SK-N-SH (cell line): Measurements from ENCODE around the gene MORN5. TPM values are rescaled to one million over a fixed set of nuclear protein-coding genes. Genes with fewer than 3 reads are reported as not detected.

Experiments
- CTCF ChIA-PET: fragments of 300-600, 350-600 bp; formaldehyde crosslinking; extraction: SDS; loops from one replicate; lab custom pipeline; 2021; lab: Yijun Ruan, JAX
- POLR2A ChIA-PET: fragments of 350-600 bp; sonication (Branson Sonifier 250); formaldehyde crosslinking; extraction: SDS; loops from one replicate; lab custom pipeline; 2020; ENCODE audit warnings: antibody characterized with exemption, inconsistent platforms; lab: Yijun Ruan, JAX
- DNase-seq: peaks from one replicate; pipeline ENCODE4 v3.0.0; 2012
- H2AFZ ChIP-seq: fragments of 200-600 bp; sonication (generic); 2 replicates; pipeline ENCODE4 v1.8.1; 2016; ENCODE audit warnings: antibody characterized with exemption, mild to moderate bottlenecking, low read depth
- H3F3A ChIP-seq: fragments of 200-600 bp; sonication (generic); replicated peaks from 2 replicates; pipeline ENCODE3; 2016; ENCODE audit warnings: antibody characterized with exemption, mild to moderate bottlenecking; ENCODE audit not compliant: insufficient read depth
- H3K27ac ChIP-seq, 2 experiments: fragments of 200-500 bp in 1 of 2; fragments of 200-600 bp in 1 of 2; sonication (Bioruptor generic) in 1 of 2; sonication (generic), shearing (Covaris generic) in 1 of 2; 2 replicates each; pipeline versions ENCODE4 v1.5.1 to v1.6.1; 2014 to 2016; ENCODE audit warnings: low read depth in 2 of 2, inconsistent platforms in 1 of 2, low read length in 1 of 2, mild to moderate bottlenecking in 1 of 2, mixed read lengths in 1 of 2
- H3K27me3 ChIP-seq: fragments of 200-600 bp; sonication (generic), shearing (Covaris generic); 2 replicates; pipeline ENCODE4 v1.6.1; 2016; ENCODE audit warnings: mixed run types; ENCODE audit not compliant: insufficient read depth
- H3K36me3 ChIP-seq, 2 experiments: fragments of 200-500 bp in 1 of 2; fragments of 200-600 bp in 1 of 2; sonication (Bioruptor generic) in 1 of 2; sonication (generic) in 1 of 2; replicated peaks in 1 of 2; 2 replicates each; pipeline versions ENCODE3 to v1.5.1; 2014 to 2016; ENCODE audit warnings: low read length in 1 of 2, mild to moderate bottlenecking in 1 of 2; ENCODE audit not compliant: insufficient read depth in 2 of 2, control insufficient read depth in 1 of 2
- H3K4me1 ChIP-seq, 2 experiments: fragments of 200-500 bp in 1 of 2; fragments of 200-600 bp in 1 of 2; sonication (Bioruptor generic) in 1 of 2; sonication (generic), shearing (Covaris generic) in 1 of 2; 2 replicates each; pipeline versions ENCODE4 v1.5.1 to v1.6.1; 2014 to 2016; ENCODE audit warnings: low read depth in 1 of 2, low read length in 1 of 2, mixed run types in 1 of 2; ENCODE audit not compliant: insufficient read depth in 2 of 2, control insufficient read depth in 1 of 2
- H3K4me2 ChIP-seq: fragments of 200-600 bp; sonication (generic), shearing (Covaris generic); 2 replicates; pipeline ENCODE4 v1.6.1; 2017; ENCODE audit warnings: mixed run types
- H3K4me3 ChIP-seq, 2 experiments: fragments of 200-500 bp in 1 of 2; fragments of 200-600 bp in 1 of 2; sonication (Bioruptor generic) in 1 of 2; sonication (generic), shearing (Covaris generic) in 1 of 2; 2 replicates each; pipeline versions ENCODE4 v1.5.1 to v1.8.1; 2014 to 2016; ENCODE audit warnings: low read depth in 2 of 2, inconsistent platforms in 1 of 2, low read length in 1 of 2, mild to moderate bottlenecking in 1 of 2, mixed read lengths in 1 of 2, moderate library complexity in 1 of 2
- H3K79me2 ChIP-seq: fragments of 200-600 bp; sonication (generic); 2 replicates; pipeline ENCODE4 v1.8.1; 2017; ENCODE audit warnings: mild to moderate bottlenecking; ENCODE audit not compliant: insufficient read depth
- H3K9ac ChIP-seq: fragments of 200-600 bp; sonication (generic); 2 replicates; pipeline ENCODE4 v1.6.1; 2017; ENCODE audit warnings: mixed run types
- H3K9me2 ChIP-seq: fragments of 200-600 bp; sonication (generic); 2 replicates; pipeline ENCODE4 v1.6.1; 2017; ENCODE audit warnings: mixed run types
- H3K9me3 ChIP-seq: fragments of 200-600 bp; sonication (generic); 2 replicates; pipeline ENCODE4 v1.6.1; 2017; ENCODE audit warnings: mixed run types, mild to moderate bottlenecking, moderate library complexity
- H4K20me1 ChIP-seq: fragments of 200-600 bp; sonication (generic); 2 replicates; pipeline ENCODE4 v1.6.1; 2017; ENCODE audit warnings: mild to moderate bottlenecking, mixed run types; ENCODE audit not compliant: insufficient read depth
- ELF1 ChIP-seq: IDR thresholded peaks from 2 replicates; pipeline ENCODE4 v1.4.0; 2012
- FOSL2 ChIP-seq: IDR thresholded peaks from 2 replicates; pipeline ENCODE4 v1.4.0; 2012; ENCODE audit warnings: low read depth, mild to moderate bottlenecking, moderate library complexity, borderline replicate concordance
- GABPA ChIP-seq: IDR thresholded peaks from 2 replicates; pipeline ENCODE4 v1.4.0; 2012; ENCODE audit warnings: low read depth, mild to moderate bottlenecking
- GATA2 ChIP-seq: sonication (generic); formaldehyde crosslinking; IDR thresholded peaks from 2 replicates; pipeline ENCODE4 v1.5.0; 2020; ENCODE audit warnings: mild to moderate bottlenecking, missing genetic modification reagents
- JUND ChIP-seq: IDR thresholded peaks from 2 replicates; pipeline ENCODE4 v1.4.0; 2012
- MAX ChIP-seq: IDR thresholded peaks from 2 replicates; pipeline ENCODE4 v1.4.0; 2012; ENCODE audit warnings: low read depth
- MEF2A ChIP-seq: IDR thresholded peaks from 2 replicates; pipeline ENCODE4 v1.4.0; 2012; ENCODE audit warnings: low read depth, borderline replicate concordance
- NFIC ChIP-seq: IDR thresholded peaks from 2 replicates; pipeline ENCODE4 v1.4.0; 2012; ENCODE audit warnings: borderline replicate concordance
- NRF1 ChIP-seq: IDR thresholded peaks from 2 replicates; pipeline ENCODE4 v1.6.1; 2012; ENCODE audit warnings: low read depth, mild to moderate bottlenecking, low read length
- PBX3 ChIP-seq: IDR thresholded peaks from 2 replicates; pipeline ENCODE4; 2012
- RCOR1 ChIP-seq: fragments of 150-350 bp; IDR thresholded peaks from 2 replicates; pipeline ENCODE4 v1.6.1; 2017; ENCODE audit warnings: antibody characterized with exemption, low read length
- REST ChIP-seq: IDR thresholded peaks from 2 replicates; pipeline ENCODE4 v1.6.1; 2012; ENCODE audit warnings: mild to moderate bottlenecking, low read depth, low read length, moderate library complexity
- RFX5 ChIP-seq: IDR thresholded peaks from 2 replicates; pipeline ENCODE4 v1.6.1; 2012; ENCODE audit warnings: mild to moderate bottlenecking, improper control_type of control experiment, low read length
- RXRA ChIP-seq: IDR thresholded peaks from 2 replicates; pipeline ENCODE4 v1.4.0; 2012; ENCODE audit warnings: low read depth, mild to moderate bottlenecking, borderline replicate concordance
- SMC3 ChIP-seq: IDR thresholded peaks from 2 replicates; pipeline ENCODE4 v1.6.1; 2012; ENCODE audit warnings: low read depth, low read length, improper control_type of control experiment
- TAF1 ChIP-seq: IDR thresholded peaks from 2 replicates; pipeline ENCODE4 v1.6.1; 2012; ENCODE audit warnings: low read depth, mild to moderate bottlenecking, low read length, moderate library complexity, borderline replicate concordance
- TCF12 ChIP-seq: IDR thresholded peaks from 2 replicates; pipeline ENCODE4 v1.4.0; 2012
- TEAD4 ChIP-seq: IDR thresholded peaks from 2 replicates; pipeline ENCODE4 v1.4.0; 2012; ENCODE audit warnings: mild to moderate bottlenecking, borderline replicate concordance; ENCODE audit not compliant: insufficient read depth
- USF1 ChIP-seq: IDR thresholded peaks from 2 replicates; pipeline ENCODE4 v1.4.0; 2012; ENCODE audit warnings: low read depth, borderline replicate concordance
- YY1 ChIP-seq: IDR thresholded peaks from 2 replicates; pipeline ENCODE4 v1.4.0; 2012; ENCODE audit warnings: low read depth, mild to moderate bottlenecking
- ZBTB33 ChIP-seq: IDR thresholded peaks from 2 replicates; pipeline ENCODE4 v1.4.0; 2012; ENCODE audit warnings: low read depth, borderline replicate concordance
- whole genome bisulfite sequencing: methylation state at CpG from one replicate; pipeline ENCODE4 v1.1.6; 2017; ENCODE audit warnings: low lambda C conversion rate; 5-methylcytosine and 5-hydroxymethylcytosine counted together
- polyA plus RNA-seq, 3 experiments: library from polyadenylated mRNA; depleted of rRNA; stranded (reverse); fragments of >200 nt; gene quantifications; 2 replicates each; pipeline ENCODE4 v1.2.3, GENCODE V29; 2012

MORN5 gene
- polyA plus RNA-seq, 1 of the 3 experiments (the other 2 are of a cell fraction), result not detected

GRCh38 chr9:122176916-122177315 lies 17.2 kb downstream of the MORN5 start:
- TF ChIP-seq MEF2A (no peak), SMC3 (no peak), JUND (no peak), ELF1 (no peak)
- Histone ChIP-seq H3K9me2 (no peaks in the 10 kb centered on the region), H3K36me3 (no peaks in the 10 kb centered on the region), H4K20me1 (no peaks in the 10 kb centered on the region), H3K4me2 (no peak overlapping the region), H3K4me3 (no peak overlapping the region), H3K9ac (no peak overlapping the region), H3K4me1 (no peaks in the 10 kb centered on the region), H3K27me3 (peaks cover 32% of the 10 kb centered on the region; the same call in 1 of the 2 replicates), H3K27ac (no peak overlapping the region), H3K79me2 (no peaks in the 10 kb centered on the region), H2AFZ (no peak overlapping the region), H3K9me3 (no peaks in the 10 kb centered on the region), H3F3A (no peaks in the 10 kb centered on the region)
- ChIA-PET POLR2A (no interaction called here), CTCF (interaction anchor here (1.2 kb wide), 1 partner anchor 52 kb away, joined by 3 read pairs; no protein-coding TSS in a partner anchor)
- DNase-seq, result no peak
- WGBS, result 57% methylated on average over 2 of the region's 2 CpGs

GRCh38 chr9:122179054-122179689 lies 19.5 kb downstream of the MORN5 start:
- Histone ChIP-seq H3K4me3 (no peak overlapping the region), H3K4me2 (no peak overlapping the region), H3K27me3 (peaks cover 25% of the 10 kb centered on the region), H3K36me3 (no peaks in the 10 kb centered on the region), H3K27ac (no peak overlapping the region), H3K9ac (no peak overlapping the region), H3F3A (no peaks in the 10 kb centered on the region), H4K20me1 (no peaks in the 10 kb centered on the region), H3K9me2 (no peaks in the 10 kb centered on the region), H3K9me3 (no peaks in the 10 kb centered on the region), H3K4me1 (no peaks in the 10 kb centered on the region), H2AFZ (no peak overlapping the region), H3K79me2 (no peaks in the 10 kb centered on the region)
- 79% methylated on average over 5 of the region's 5 CpGs for whole genome bisulfite sequencing
- POLR2A ChIA-PET, result no interaction called here
- TF ChIP-seq RCOR1 (no peak), TEAD4 (no peak), TCF12 (no peak), MEF2A (no peak), GABPA (no peak), YY1 (no peak), ZBTB33 (no peak), NRF1 (no peak), RFX5 (no peak), MAX (no peak), FOSL2 (no peak), REST (no peak), RXRA (no peak), GATA2 (CRISPR knock-in tag) (no peak), USF1 (no peak), PBX3 (no peak), TAF1 (no peak), NFIC (no peak)
- CTCF ChIA-PET, result interaction anchor here (0.6 to 3.6 kb wide), 2 partner anchors 108 to 171 kb away, joined by 3 to 8 read pairs; no protein-coding TSS in a partner anchor
- no peak for DNase-seq
